BJ (cell line): Measurements from ENCODE around the gene ANTXR2. TPM values are rescaled to one million over a fixed set of nuclear protein-coding genes. Genes with fewer than 3 reads are reported as not detected.
"Not testable (repeated sequence)": the region's sequence is repeated elsewhere in the genome, so short reads cannot be mapped to it uniquely, and the experiment has no call there.

Source experiments
- CTCF ChIA-PET: fragments of 350-600 bp; formaldehyde crosslinking; extraction: SDS; loops from one replicate; lab custom pipeline; 2021; ENCODE audit warnings: antibody characterized with exemption, inconsistent platforms; lab: Yijun Ruan, JAX
- POLR2A ChIA-PET: fragments of 300-600 bp; sonication (Branson Sonifier 250); formaldehyde crosslinking; extraction: SDS; loops from one replicate; lab custom pipeline; 2021; ENCODE audit warnings: antibody characterized with exemption; lab: Charles Lee
- DNase-seq: peaks from one replicate; pipeline ENCODE4 v3.0.0-alpha.2; 2011; ENCODE audit warnings: low read depth
- H3K27me3 ChIP-seq: 2 replicates; pipeline ENCODE4 v1.6.0; 2011; ENCODE audit warnings: low read length; ENCODE audit not compliant: control insufficient read depth, insufficient read depth
- H3K36me3 ChIP-seq: 2 replicates; pipeline ENCODE4 v1.5.1; 2011; ENCODE audit warnings: low read length; ENCODE audit not compliant: control insufficient read depth, insufficient read depth
- H3K4me3 ChIP-seq: 2 replicates; pipeline ENCODE4 v1.5.1; 2011; ENCODE audit warnings: low read depth, mild to moderate bottlenecking, control low read depth, low read length
- CTCF ChIP-seq: IDR thresholded peaks from 2 replicates; pipeline ENCODE4 v1.5.1; 2011; ENCODE audit warnings: low read depth, mild to moderate bottlenecking, control low read depth, inconsistent platforms, low read length, moderate library complexity; ENCODE audit not compliant: insufficient read depth
- polyA plus RNA-seq: library from polyadenylated mRNA; depleted of rRNA; stranded (reverse); fragments of >200 nt; gene quantifications from 2 replicates; pipeline ENCODE4 v1.2.3, GENCODE V29; 2011

Gene ANTXR2
- polyA plus RNA-seq, 1 experiment: 18.9 TPM

DNA sequence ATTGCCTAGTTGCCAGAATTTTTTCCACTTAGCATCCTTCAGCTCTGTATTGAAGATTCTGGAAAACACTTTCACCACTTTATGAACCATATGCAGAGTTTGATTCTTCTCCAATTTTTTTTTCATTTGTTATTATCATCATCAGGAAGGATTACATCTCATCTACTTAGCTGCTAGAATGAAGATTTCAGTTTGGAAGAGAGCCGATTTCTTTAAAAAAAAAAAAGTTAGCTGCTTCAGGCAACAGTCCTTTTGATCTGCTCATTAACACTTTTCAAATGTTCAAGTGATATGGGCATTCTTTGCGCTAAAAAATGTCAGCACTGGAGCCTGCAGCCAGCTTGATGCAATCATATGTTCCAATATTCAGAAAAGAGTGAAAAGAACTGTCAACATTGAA lies 76.2 kb downstream of the ANTXR2 start:
- no peak for TF ChIP-seq CTCF
- Histone ChIP-seq H3K36me3 (no peaks in the 10 kb centered on the region), H3K27me3 (no peaks in the 10 kb centered on the region), H3K4me3 (no peak overlapping the region)
- no peak for DNase-seq
- ChIA-PET POLR2A (no interaction called here), CTCF (interaction anchor here (1.4 to 1.7 kb wide), 2 partner anchors 12 to 80 kb away, joined by 4 to 6 read pairs; no protein-coding TSS in a partner anchor)

DNA sequence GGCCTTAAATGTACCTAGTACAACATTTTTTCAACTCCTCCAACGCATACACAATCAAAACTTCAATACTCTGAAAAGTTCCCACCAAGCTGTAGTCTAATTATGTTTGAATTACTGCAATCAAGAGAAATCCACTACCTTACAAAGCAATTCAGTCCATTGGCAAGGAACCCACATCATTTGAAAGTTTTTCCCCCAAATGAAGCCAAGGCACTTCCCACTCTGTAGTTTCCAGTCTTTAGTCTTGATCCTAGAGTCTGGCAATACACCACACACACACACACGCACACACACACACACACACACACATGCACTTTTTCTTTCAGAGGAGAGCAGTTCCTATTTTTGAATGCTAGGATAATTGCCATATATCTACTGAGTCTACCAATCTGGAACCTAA lies 79.6 kb downstream of the ANTXR2 start:
- ChIA-PET CTCF (no interaction called here), POLR2A (no interaction called here)
- no peak for TF ChIP-seq CTCF
- Histone ChIP-seq H3K4me3 (no peak overlapping the region), H3K27me3 (no peaks in the 10 kb centered on the region), H3K36me3 (no peaks in the 10 kb centered on the region)
- no peak for DNase-seq

- POLR2A ChIA-PET: no interaction called here
- no peak for TF ChIP-seq CTCF
- H3K36me3 ChIP-seq: no peaks in the 10 kb centered on the region
- H3K27me3 ChIP-seq: no peaks in the 10 kb centered on the region
- DNase-seq: no peak
- CTCF ChIA-PET: no interaction called here
- H3K4me3 ChIP-seq: no peak overlapping the region
Measured at GRCh38 chr4:79991601-79992000, 81.4 kb downstream of the ANTXR2 start.

GRCh38 chr4:79991100-79991499 lies 81.9 kb downstream of the ANTXR2 start:
- H3K36me3 ChIP-seq, H3K27me3 ChIP-seq, DNase-seq, POLR2A ChIA-PET, H3K4me3 ChIP-seq, CTCF ChIA-PET: not testable (repeated sequence)

DNA sequence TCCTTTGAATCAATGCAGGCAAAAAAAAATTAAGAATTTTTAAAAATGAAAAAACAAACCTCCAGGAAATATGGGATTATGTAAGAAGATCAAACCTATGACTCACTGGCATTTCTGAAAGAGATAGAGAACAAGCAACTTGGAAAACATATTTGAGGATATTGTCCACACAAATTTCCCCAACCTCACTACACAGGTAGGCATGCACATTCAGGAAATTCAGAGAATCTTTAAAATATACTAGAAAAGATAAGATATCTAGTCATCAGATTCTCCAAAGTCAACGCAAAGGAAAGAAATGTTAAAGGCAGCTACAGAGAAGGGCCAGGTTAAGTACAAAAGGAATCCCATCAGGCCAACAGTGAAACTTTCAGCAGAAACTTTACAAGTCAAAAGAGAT lies 85.6 kb downstream of the ANTXR2 start:
- ChIA-PET POLR2A (interaction anchor here (0.6 kb wide), 1 partner anchor 104 kb away, joined by 3 read pairs; no protein-coding TSS in a partner anchor), CTCF (no interaction called here)
- Histone ChIP-seq H3K27me3 (no peaks in the 10 kb centered on the region), H3K4me3 (no peak overlapping the region), H3K36me3 (no peaks in the 10 kb centered on the region)
- TF ChIP-seq CTCF: no peak
- DNase-seq: no peak

- POLR2A ChIA-PET: no interaction called here
- Histone ChIP-seq H3K27me3 (no peaks in the 10 kb centered on the region), H3K36me3 (no peaks in the 10 kb centered on the region), H3K4me3 (no peak overlapping the region)
- TF ChIP-seq CTCF: no peak
- no peak for DNase-seq
- CTCF ChIA-PET: no interaction called here
Measured at GRCh38 chr4:79983431-79983830, 89.6 kb downstream of the ANTXR2 start.
